Measurements from ENCODE around the gene LAPTM4A.
"Not testable (repeated sequence)": the region's sequence is repeated elsewhere in the genome, so short reads cannot be mapped to it uniquely, and the experiment has no call there.

LAPTM4A gene

GRCh38 chr2:20051532-20052228 is at the start of gene LAPTM4A:
Gene LAPTM4A (minus strand): TSS chr2:20051628. CDS start chr2:20051520, 108 bp downstream.
- DNase-seq: peak; percentile 97

GRCh38 chr2:20100711-20101110 is 49.3 kb upstream of the LAPTM4A start:
- no peak for DNase-seq

- DNase-seq: no peak
Observed at GRCh38 chr2:20099780-20100179, 48.4 kb upstream of the LAPTM4A start.

GRCh38 chr2:20097889-20098714 is 46.7 kb upstream of the LAPTM4A start:
- DNase-seq: peak; percentile 61

GRCh38 chr2:20095469-20095868 is 44.0 kb upstream of the LAPTM4A start:
- no peak for DNase-seq

GRCh38 chr2:20094955-20095354 is 43.5 kb upstream of the LAPTM4A start:
- DNase-seq: no peak

- DNase-seq: no peak
Observed at GRCh38 chr2:20094142-20094755, 42.8 kb upstream of the LAPTM4A start.

GRCh38 chr2:20093263-20094141 is 42.1 kb upstream of the LAPTM4A start:
- DNase-seq: no peak

- DNase-seq: no peak
Observed at GRCh38 chr2:20092901-20093235, 41.4 kb upstream of the LAPTM4A start.

- DNase-seq: no peak
Observed at GRCh38 chr2:20092226-20092900, 40.9 kb upstream of the LAPTM4A start.

- no peak for DNase-seq
Observed at GRCh38 chr2:20091305-20091991, 40.0 kb upstream of the LAPTM4A start.

GRCh38 chr2:20089715-20090464 is 38.5 kb upstream of the LAPTM4A start:
- no peak for DNase-seq

- not testable (repeated sequence) for DNase-seq
Observed at GRCh38 chr2:20085909-20086308, 34.5 kb upstream of the LAPTM4A start.

- not testable (repeated sequence) for DNase-seq
Observed at GRCh38 chr2:20082812-20083211, 31.4 kb upstream of the LAPTM4A start.

GRCh38 chr2:20081841-20082240 is 30.4 kb upstream of the LAPTM4A start:
- DNase-seq: no peak

GRCh38 chr2:20080839-20081415 is 29.5 kb upstream of the LAPTM4A start:
- no peak for DNase-seq

GRCh38 chr2:20080428-20080827 is 29.0 kb upstream of the LAPTM4A start:
- DNase-seq: no peak

- no peak for DNase-seq
Observed at GRCh38 chr2:20079546-20080115, 28.2 kb upstream of the LAPTM4A start.

GRCh38 chr2:20077411-20077940 is 26.0 kb upstream of the LAPTM4A start:
- no peak for DNase-seq

- DNase-seq: no peak
Observed at GRCh38 chr2:20076757-20077156, 25.3 kb upstream of the LAPTM4A start.
